GM10248 (cell line): Measurements from ENCODE around the gene ADAM33.

Experiments used
- CTCF ChIA-PET: fragments of 300-600 bp; sonication (Branson Sonifier 250); formaldehyde crosslinking; extraction: SDS; loops from one replicate; lab custom pipeline; 2021; ENCODE audit warnings: antibody characterized with exemption; lab: Yijun Ruan, JAX
- POLR2A ChIA-PET: fragments of 350-650 bp; sonication (Branson Sonifier 250); formaldehyde crosslinking; extraction: SDS; loops from one replicate; lab custom pipeline; 2020; ENCODE audit warnings: antibody characterized with exemption; lab: Yijun Ruan, JAX
- DNase-seq: peaks from one replicate; pipeline ENCODE4 v3.0.0; 2012; ENCODE audit errors: extremely low spot score
- CTCF ChIP-seq: IDR thresholded peaks from 2 replicates; pipeline ENCODE4 v1.5.1; 2012; ENCODE audit warnings: mild to moderate bottlenecking, low read depth; ENCODE audit errors: extremely low read depth, missing control alignments, control extremely low read depth

Gene ADAM33

GRCh38 chr20:3655131-3655405 is 26.7 kb downstream of the ADAM33 start:
- CTCF ChIA-PET: interaction anchor here (1.2 kb wide), 2 partner anchors 22 to 61 kb away, joined by 3 to 4 read pairs; no protein-coding TSS in a partner anchor
- DNase-seq: no peak
- TF ChIP-seq CTCF: no peak
- POLR2A ChIA-PET: no interaction called here

- TF ChIP-seq CTCF: no peak
- CTCF ChIA-PET: interaction anchor here (0.9 to 1.2 kb wide), 3 partner anchors 19 to 62 kb away, joined by 3 to 4 read pairs (median 3); no protein-coding TSS in a partner anchor
- DNase-seq: no peak
- POLR2A ChIA-PET: no interaction called here
Observed at GRCh38 chr20:3654326-3655130, 27.3 kb downstream of the ADAM33 start.

GRCh38 chr20:3653921-3654320 is 27.9 kb downstream of the ADAM33 start:
- DNase-seq: no peak
- ChIA-PET CTCF (interaction anchor here (0.9 to 1.2 kb wide), 2 partner anchors 20 to 24 kb away, joined by 3 read pairs; no protein-coding TSS in a partner anchor), POLR2A (no interaction called here)
- no peak for TF ChIP-seq CTCF

- no peak for DNase-seq
- ChIA-PET CTCF (interaction anchor here (0.6 kb wide), 1 partner anchor 22 kb away, joined by 3 read pairs; no protein-coding TSS in a partner anchor), POLR2A (interaction anchor here (0.7 kb wide), 1 partner anchor 54 kb away, joined by 9 read pairs; no protein-coding TSS in a partner anchor)
- TF ChIP-seq CTCF: no peak
Observed at GRCh38 chr20:3652676-3653596, 28.9 kb downstream of the ADAM33 start.

GRCh38 chr20:3652221-3652620 is 29.6 kb downstream of the ADAM33 start:
- CTCF ChIA-PET: no interaction called here
- POLR2A ChIA-PET: no interaction called here
- no peak for DNase-seq

More at GRCh38 chr20:3652221-3652620, 29.6 kb downstream of the ADAM33 start:
- TF ChIP-seq CTCF: no peak
